Measurements from ENCODE around the gene SGTA.

SGTA gene

GRCh38 chr19:2711875-2712205, 71.2 kb downstream of the SGTA start:
- H3K36me3 ChIP-seq (replicated peaks; ENCODE audit: insufficient read depth, low read length) = no peaks in the 10 kb centered on the region
- H3K9ac ChIP-seq (ENCODE audit: low read length) = no peak overlapping the region
- no peak overlapping the region for H2AFZ ChIP-seq (ENCODE audit: low read length)
- TF ChIP-seq EZH2 (optimal IDR thresholded peaks at IDR 0.05; ENCODE audit: low read depth, low read length) (no peak), EZH2phosphoT487 (IDR thresholded peaks at IDR 0.05; ENCODE audit: low read length) (no peak), CTCF (IDR thresholded peaks at IDR 0.05; ENCODE audit: low read length) (no peak)
- no peak for DNase-seq
- H3K27ac ChIP-seq (ENCODE audit: low read length) = no peak overlapping the region
- peaks cover 34% of the 10 kb centered on the region for H3K27me3 ChIP-seq (replicated peaks; ENCODE audit: insufficient read depth, low read length)
- no peaks in the 10 kb centered on the region for H3K79me2 ChIP-seq (ENCODE audit: low read length)
- no peaks in the 10 kb centered on the region for H3F3A ChIP-seq (ENCODE audit: insufficient read depth, low read length)
- H4K20me1 ChIP-seq (ENCODE audit: insufficient read depth, low read length) = no peaks in the 10 kb centered on the region
- no peaks in the 10 kb centered on the region for H3K4me1 ChIP-seq (ENCODE audit: low read length)
- H3K9me2 ChIP-seq (replicated peaks; ENCODE audit: insufficient read depth, low read length) = no peaks in the 10 kb centered on the region
- H3K4me3 ChIP-seq (ENCODE audit: low read length) = no peak overlapping the region
- no peaks in the 10 kb centered on the region for H3K9me3 ChIP-seq (replicated peaks; ENCODE audit: insufficient read depth, low read length)
- no peak overlapping the region for H3K4me2 ChIP-seq (ENCODE audit: low read depth, low read length)

- Histone ChIP-seq H3K9ac (ENCODE audit: low read length) (no peak overlapping the region), H3K36me3 (replicated peaks; ENCODE audit: insufficient read depth, low read length) (no peaks in the 10 kb centered on the region), H3F3A (ENCODE audit: insufficient read depth, low read length) (no peaks in the 10 kb centered on the region), H3K9me2 (replicated peaks; ENCODE audit: insufficient read depth, low read length) (no peaks in the 10 kb centered on the region), H3K27me3 (replicated peaks; ENCODE audit: insufficient read depth, low read length) (peaks cover 29% of the 10 kb centered on the region), H3K9me3 (replicated peaks; ENCODE audit: insufficient read depth, low read length) (no peaks in the 10 kb centered on the region), H3K4me3 (ENCODE audit: low read length) (no peak overlapping the region), H3K27ac (ENCODE audit: low read length) (no peak overlapping the region), H3K4me2 (ENCODE audit: low read depth, low read length) (no peak overlapping the region), H3K4me1 (ENCODE audit: low read length) (no peaks in the 10 kb centered on the region), H3K79me2 (ENCODE audit: low read length) (no peaks in the 10 kb centered on the region), H2AFZ (ENCODE audit: low read length) (no peak overlapping the region), H4K20me1 (ENCODE audit: insufficient read depth, low read length) (no peaks in the 10 kb centered on the region)
- no peak for TF ChIP-seq EZH2 (optimal IDR thresholded peaks at IDR 0.05; ENCODE audit: low read depth, low read length)
- TF ChIP-seq EZH2phosphoT487 (IDR thresholded peaks at IDR 0.05; ENCODE audit: low read length) = no peak
- TF ChIP-seq CTCF (IDR thresholded peaks at IDR 0.05; ENCODE audit: low read length) = no peak
- DNase-seq = no peak
These were observed 71.8 kb downstream of the SGTA start for GRCh38 chr19:2711172-2711874.

GRCh38 chr19:2706251-2706650, 76.8 kb downstream of the SGTA start:
- DNase-seq = no peak
- H3K36me3 ChIP-seq (replicated peaks; ENCODE audit: insufficient read depth, low read length) = no peaks in the 10 kb centered on the region
- H3K9me2 ChIP-seq (replicated peaks; ENCODE audit: insufficient read depth, low read length) = no peaks in the 10 kb centered on the region

More at GRCh38 chr19:2706251-2706650, 76.8 kb downstream of the SGTA start:
- H3K9ac ChIP-seq (ENCODE audit: low read length) = no peak overlapping the region
- no peak for TF ChIP-seq CTCF (IDR thresholded peaks at IDR 0.05; ENCODE audit: low read length)
- TF ChIP-seq EZH2phosphoT487 (IDR thresholded peaks at IDR 0.05; ENCODE audit: low read length) = no peak
- no peak for TF ChIP-seq EZH2 (optimal IDR thresholded peaks at IDR 0.05; ENCODE audit: low read depth, low read length)
- H3K9me3 ChIP-seq (replicated peaks; ENCODE audit: insufficient read depth, low read length) = no peaks in the 10 kb centered on the region
- H3K27ac ChIP-seq (ENCODE audit: low read length) = no peak overlapping the region
- H3K4me2 ChIP-seq (ENCODE audit: low read depth, low read length) = no peak overlapping the region
- peaks cover 3% of the 10 kb centered on the region; the same call in 1 of the 2 replicates for H3F3A ChIP-seq (ENCODE audit: insufficient read depth, low read length)
- no peak overlapping the region for H2AFZ ChIP-seq (ENCODE audit: low read length)
- H3K4me1 ChIP-seq (ENCODE audit: low read length) = peaks cover 9% of the 10 kb centered on the region
- H4K20me1 ChIP-seq (ENCODE audit: insufficient read depth, low read length) = no peaks in the 10 kb centered on the region
- H3K79me2 ChIP-seq (ENCODE audit: low read length) = peaks cover 12% of the 10 kb centered on the region
- peaks cover 16% of the 10 kb centered on the region for H3K27me3 ChIP-seq (replicated peaks; ENCODE audit: insufficient read depth, low read length)
- H3K4me3 ChIP-seq (ENCODE audit: low read length) = no peak overlapping the region
